Natural killer cell (primary cell): ENCODE results near the gene SMIM38. TPM values are rescaled to one million over a fixed set of nuclear protein-coding genes. Genes with fewer than 3 reads are reported as not detected.

Experiments
- ATAC-seq, 3 donors: fragments of 150-1000 bp in 2 of 3; fragments of 200-7000 bp in 1 of 3; cut with Tn5 transposase; 1 replicate in 1 of 3; 2 replicates in 2 of 3; pipeline ENCODE4 v1.10.0; 2021; ENCODE audit warnings: mild to moderate bottlenecking in 2 of 3, moderate library complexity in 2 of 3
- DNase-seq, 2 donors: peaks; one replicate each; pipeline versions ENCODE4 v3.0.0 to v3.0.0-alpha.2; 2013 to 2021; ENCODE audit warnings: mixed read lengths in 1 of 2
- H3K27ac ChIP-seq: one replicate; pipeline ENCODE4 v1.5.1; 2013; ENCODE audit warnings: mild to moderate bottlenecking, low read length
- H3K27me3 ChIP-seq: one replicate; pipeline ENCODE4 v1.6.1; 2013; ENCODE audit warnings: low read length; ENCODE audit not compliant: control insufficient read depth, insufficient read depth
- H3K36me3 ChIP-seq: one replicate; pipeline ENCODE4 v1.6.1; 2013; ENCODE audit warnings: low read length; ENCODE audit not compliant: control insufficient read depth, insufficient read depth
- H3K4me1 ChIP-seq: one replicate; pipeline ENCODE4 v1.6.1; 2013; ENCODE audit warnings: low read length; ENCODE audit not compliant: control insufficient read depth, insufficient read depth
- H3K4me3 ChIP-seq: one replicate; pipeline ENCODE4 v1.5.1; 2013; ENCODE audit warnings: low read length
- H3K9me3 ChIP-seq: one replicate; pipeline ENCODE4 v1.6.1; 2013; ENCODE audit warnings: low read length; ENCODE audit not compliant: control insufficient read depth, insufficient read depth
- H3K27ac Mint-ChIP-seq, 2 donors: one replicate each; pipeline ENCODE4 v1.8.0; 2022; ENCODE audit warnings: mild to moderate bottlenecking in 2 of 2, mixed read lengths in 2 of 2, moderate library complexity in 1 of 2
- H3K27me3 Mint-ChIP-seq, 2 donors: one replicate each; pipeline ENCODE4 v1.8.0; 2022; ENCODE audit warnings: low read depth in 2 of 2, mixed read lengths in 2 of 2
- H3K36me3 Mint-ChIP-seq: one replicate; pipeline ENCODE4 v1.8.0; 2022; ENCODE audit warnings: mixed read lengths
- H3K4me1 Mint-ChIP-seq, 2 donors: one replicate each; pipeline ENCODE4 v1.8.0; 2022; ENCODE audit warnings: mixed read lengths in 2 of 2
- H3K4me3 Mint-ChIP-seq: one replicate; pipeline ENCODE4 v1.8.0; 2022; ENCODE audit warnings: mild to moderate bottlenecking, moderate library complexity, mixed read lengths
- H3K9me3 Mint-ChIP-seq, 2 donors: one replicate each; pipeline ENCODE4 v1.8.0; 2022; ENCODE audit warnings: mixed read lengths in 2 of 2
- CTCF ChIP-seq: fragments of 200-600 bp; IDR thresholded peaks from one replicate; pipeline ENCODE4 v1.8.0; 2022; ENCODE audit warnings: antibody characterized with exemption
- WGBS: methylation state at CpG from one replicate; pipeline ENCODE4 v1.1.7; 2013; ENCODE audit warnings: missing lambda C conversion rate; ENCODE audit not compliant: insufficient coverage; 5-methylcytosine and 5-hydroxymethylcytosine counted together
- intact Hi-C: fragments of 100-400 bp; cut with micrococcal nuclease; formaldehyde crosslinking; loops from one replicate; pipeline ENCODE4 v1.14.2; 2022
- total RNA-seq, 4 donors: library from RNA; stranded (reverse); fragments of 120-200 nt in 1 of 4; gene quantifications; one replicate each; pipeline versions ENCODE4 v1.2.3 to v1.2.4, GENCODE V29; 2013 to 2022

The SMIM38 gene
- total RNA-seq, 3 donors from 2014 or later (not counting 1 experiment from before 2014, with no cell fraction given): 0.23 to 0.42 (median 0.40) TPM

GRCh38 chr11:69202511-69203221, 46.9 kb downstream of the SMIM38 start:
- no peak for TF ChIP-seq CTCF
- H3K9me3 Mint-ChIP-seq: no peaks in the 10 kb centered on the region
- DNase-seq (no peak), ATAC-seq (no peak)
- peaks cover 0 to 15% of the 10 kb centered on the region in 2 donors for H3K27me3 Mint-ChIP-seq
- 89% methylated on average over 25 of the region's 25 CpGs for WGBS
- no peaks in the 10 kb centered on the region for H3K27me3 ChIP-seq
- H3K9me3 ChIP-seq: no peaks in the 10 kb centered on the region
- H3K4me1 Mint-ChIP-seq: no peaks in the 10 kb centered on the region
- H3K27ac ChIP-seq: no peak overlapping the region
- no peak overlapping the region for H3K4me3 ChIP-seq
- H3K4me1 ChIP-seq: no peaks in the 10 kb centered on the region
- no peaks in the 10 kb centered on the region for H3K36me3 ChIP-seq
- no peak overlapping the region for H3K27ac Mint-ChIP-seq
- intact Hi-C loops: no loop called here
- no peaks in the 10 kb centered on the region for H3K36me3 Mint-ChIP-seq
- H3K4me3 Mint-ChIP-seq: no peak overlapping the region

DNA sequence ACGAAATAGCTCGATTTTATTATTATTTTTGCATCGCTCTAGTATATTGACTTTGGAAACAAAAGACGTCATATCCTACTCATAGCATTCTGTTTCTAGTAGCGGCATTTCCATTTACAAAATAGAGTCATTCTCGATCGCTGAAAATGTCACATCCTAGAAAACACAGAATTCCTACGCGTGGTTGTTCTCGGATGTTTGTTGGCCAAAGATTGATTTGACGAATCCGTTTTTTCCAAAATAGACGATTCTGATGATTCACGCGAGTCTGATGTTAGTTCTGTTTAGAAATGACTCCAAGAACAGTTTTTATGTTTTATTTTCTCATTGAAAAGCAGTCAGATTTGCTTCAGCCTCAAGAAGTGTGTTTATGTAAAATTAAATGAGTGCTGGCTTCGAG, 47.6 kb downstream of the SMIM38 start:
- Histone ChIP-seq H3K4me1 (no peaks in the 10 kb centered on the region), H3K27ac (no peak overlapping the region), H3K27me3 (no peaks in the 10 kb centered on the region), H3K9me3 (no peaks in the 10 kb centered on the region), H3K4me3 (no peak overlapping the region), H3K36me3 (no peaks in the 10 kb centered on the region)
- intact Hi-C loops: no loop called here
- Mint-ChIP-seq H3K4me1 (no peaks in the 10 kb centered on the region), H3K36me3 (no peaks in the 10 kb centered on the region), H3K27me3 (peaks cover 0 to 15% of the 10 kb centered on the region in 2 donors), H3K27ac (no peak overlapping the region), H3K9me3 (no peaks in the 10 kb centered on the region), H3K4me3 (no peak overlapping the region)
- TF ChIP-seq CTCF: no peak
- 91% methylated on average over 16 of the region's 16 CpGs for WGBS
- ATAC-seq (no peak), DNase-seq (no peak)

DNA sequence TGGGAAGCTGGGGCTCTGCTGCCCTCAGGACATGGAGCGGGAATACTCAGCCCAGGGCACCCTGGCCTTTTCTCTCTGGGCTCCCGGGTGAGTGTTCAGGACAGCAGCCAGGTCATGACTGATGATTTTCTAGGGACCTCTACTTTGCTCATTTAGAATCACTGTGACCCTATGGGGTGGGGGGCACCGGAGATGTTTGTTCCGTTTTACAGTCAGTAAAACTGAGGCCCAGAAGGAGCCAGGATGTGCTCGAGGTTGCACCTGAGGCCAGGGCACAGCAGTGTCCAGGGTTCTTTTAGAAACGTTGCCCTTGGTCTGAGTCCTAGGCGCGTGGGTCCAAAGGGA, 48.1 kb downstream of the SMIM38 start:
- no peaks in the 10 kb centered on the region for H3K27me3 ChIP-seq
- no peaks in the 10 kb centered on the region for H3K9me3 ChIP-seq
- peaks cover 0 to 12% of the 10 kb centered on the region in 2 donors for H3K27me3 Mint-ChIP-seq
- no peak for DNase-seq
- no peak overlapping the region for H3K4me3 Mint-ChIP-seq
- TF ChIP-seq CTCF: no peak
- 91% methylated on average over 8 of the region's 8 CpGs for WGBS
- intact Hi-C loops: no loop called here
- H3K27ac Mint-ChIP-seq: no peak overlapping the region
- ATAC-seq: no peak
- no peaks in the 10 kb centered on the region for H3K4me1 Mint-ChIP-seq
- no peaks in the 10 kb centered on the region for H3K36me3 ChIP-seq
- no peaks in the 10 kb centered on the region for H3K36me3 Mint-ChIP-seq
- no peaks in the 10 kb centered on the region for H3K4me1 ChIP-seq
- H3K4me3 ChIP-seq: no peak overlapping the region
- H3K9me3 Mint-ChIP-seq: no peaks in the 10 kb centered on the region
- H3K27ac ChIP-seq: no peak overlapping the region
